Lower leg skin (tissue), 3 donors: ENCODE data around the gene CAMKV.

ENCODE experiments used
- CTCF ChIP-seq, 3 donors: fragments of 450-650 bp; IDR thresholded peaks; one replicate each; pipeline ENCODE4 v1.5.1; 2016; ENCODE audit warnings: antibody characterized with exemption in 3 of 3, mild to moderate bottlenecking in 3 of 3, moderate library complexity in 2 of 3
- POLR2A ChIP-seq, 2 donors: fragments of 450-650 bp; IDR thresholded peaks; one replicate each; pipeline ENCODE4 v1.6.1; 2016 to 2017; ENCODE audit warnings: antibody characterized with exemption in 2 of 2, mild to moderate bottlenecking in 1 of 2, moderate library complexity in 1 of 2

GRCh38 chr3:49883998-49884397 lies 14.3 kb upstream of the CAMKV start:
- TF ChIP-seq CTCF (IDR thresholded peaks at IDR 0.05) (no peak), POLR2A (IDR thresholded peaks at IDR 0.05) (no peak)
